ENCODE data around the gene INHA. TPM values are rescaled to one million over a fixed set of nuclear protein-coding genes. Genes with fewer than 3 reads are reported as not detected.

The INHA gene
- total RNA-seq, 1 donor from 2014 or later = 0.59 TPM

GRCh38 chr2:219538956-219539788 is 32.9 kb upstream of the INHA start:
- no peak for DNase-seq (ENCODE audit: low spot score)
- intact Hi-C loops (cut with DNase I) = no loop called here

- intact Hi-C loops (cut with DNase I) = no loop called here
Observed at GRCh38 chr2:219539926-219540678, 32.0 kb upstream of the INHA start.

GRCh38 chr2:219540784-219541504 is 31.2 kb upstream of the INHA start:
- DNase-seq (ENCODE audit: low spot score) = no peak
- intact Hi-C loops (cut with DNase I) = no loop called here

More at GRCh38 chr2:219539926-219540678, 32.0 kb upstream of the INHA start:
- no peak for DNase-seq (ENCODE audit: low spot score)

DNA sequence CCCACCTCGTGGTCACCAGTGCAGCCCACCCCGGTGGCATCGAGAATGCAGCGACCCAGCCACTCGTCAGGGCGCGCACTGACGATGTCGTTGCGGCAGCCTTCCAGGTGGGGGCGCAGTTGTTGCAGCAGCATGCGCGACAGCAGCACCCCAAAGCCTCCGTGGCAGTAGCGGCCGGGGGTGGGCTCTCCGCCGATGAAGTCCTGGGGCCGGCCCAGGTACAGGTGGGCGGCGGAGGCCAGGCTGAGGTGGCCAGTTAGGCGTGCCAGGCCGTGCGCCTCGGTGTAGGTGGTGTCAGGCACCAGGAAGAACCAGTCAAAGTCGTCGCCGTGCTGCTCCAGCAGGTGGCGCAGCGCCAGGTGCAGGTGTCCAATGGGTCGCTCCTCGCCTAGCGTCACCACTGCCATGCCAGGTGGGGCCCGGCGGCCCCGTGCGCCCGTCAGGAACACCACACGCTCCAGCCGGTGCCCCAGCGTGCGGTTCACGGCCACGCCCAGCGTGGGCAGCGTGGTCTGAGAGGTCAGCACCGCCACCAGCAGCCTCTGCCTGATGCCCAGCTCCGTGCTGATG is 30.4 kb upstream of the INHA start:
- DNase-seq (ENCODE audit: low spot score) = peak; percentile 86
- intact Hi-C loops (cut with DNase I) = loop anchor here (2.0 kb wide), 2 partner anchors 55 to 147 kb away; partner anchors contain the start of gene STK11IP

DNA sequence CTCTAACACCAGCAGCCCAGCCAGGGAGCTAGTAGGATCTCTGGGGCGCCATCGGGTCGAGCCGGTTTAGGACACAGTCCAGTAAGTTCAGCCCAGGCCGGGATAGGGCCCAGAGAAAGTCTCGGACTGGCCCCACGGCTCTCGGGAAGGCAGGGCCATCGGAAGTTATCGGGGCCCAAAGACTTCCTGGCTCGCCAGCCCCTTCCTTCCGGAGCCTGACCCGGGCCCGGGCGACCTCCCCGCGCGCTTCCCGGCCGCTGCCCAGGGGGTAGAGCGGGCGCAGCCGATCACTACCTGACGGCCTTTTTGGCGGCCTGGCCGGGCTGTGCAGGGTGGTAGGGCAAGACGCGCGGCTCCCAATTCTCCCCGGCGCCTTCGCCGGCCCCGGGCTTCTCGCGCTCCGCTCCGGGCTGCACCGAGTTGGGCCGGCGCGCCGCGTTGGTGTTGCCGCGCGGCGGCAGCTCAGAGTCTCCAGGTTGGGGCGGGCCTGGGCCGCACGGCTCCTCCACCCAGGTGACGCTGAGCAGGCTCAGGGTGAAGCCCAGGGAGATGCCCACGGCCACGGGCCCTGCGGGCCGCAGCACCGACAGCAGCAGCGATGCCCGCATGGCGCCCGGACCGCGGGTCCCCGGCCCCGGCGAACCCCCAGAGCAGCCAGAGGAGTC is 29.0 kb upstream of the INHA start:
- no peak for DNase-seq (ENCODE audit: low spot score)
- intact Hi-C loops (cut with DNase I) = loop anchor here (1.0 to 2.0 kb wide), 3 partner anchors 54 to 146 kb away; partner anchors contain the start of gene STK11IP

- intact Hi-C loops (cut with DNase I) = loop anchor here (1.0 to 2.0 kb wide), 3 partner anchors 53 to 145 kb away; partner anchors contain the start of gene STK11IP
- DNase-seq (ENCODE audit: low spot score) = peak; percentile 97
Observed at GRCh38 chr2:219543596-219544358, 28.3 kb upstream of the INHA start, which contains the start of the genes CHPF and TMEM198. Gene CHPF (minus strand): TSS chr2:219543809. CDS start chr2:219543538, 271 bp downstream. Gene TMEM198 (plus strand): TSS chr2:219544028. CDS start chr2:219544728, 700 bp downstream.

GRCh38 chr2:219544567-219544966 is 27.5 kb upstream of the INHA start:
- no peak for DNase-seq (ENCODE audit: low spot score)
- intact Hi-C loops (cut with DNase I) = no loop called here

DNA sequence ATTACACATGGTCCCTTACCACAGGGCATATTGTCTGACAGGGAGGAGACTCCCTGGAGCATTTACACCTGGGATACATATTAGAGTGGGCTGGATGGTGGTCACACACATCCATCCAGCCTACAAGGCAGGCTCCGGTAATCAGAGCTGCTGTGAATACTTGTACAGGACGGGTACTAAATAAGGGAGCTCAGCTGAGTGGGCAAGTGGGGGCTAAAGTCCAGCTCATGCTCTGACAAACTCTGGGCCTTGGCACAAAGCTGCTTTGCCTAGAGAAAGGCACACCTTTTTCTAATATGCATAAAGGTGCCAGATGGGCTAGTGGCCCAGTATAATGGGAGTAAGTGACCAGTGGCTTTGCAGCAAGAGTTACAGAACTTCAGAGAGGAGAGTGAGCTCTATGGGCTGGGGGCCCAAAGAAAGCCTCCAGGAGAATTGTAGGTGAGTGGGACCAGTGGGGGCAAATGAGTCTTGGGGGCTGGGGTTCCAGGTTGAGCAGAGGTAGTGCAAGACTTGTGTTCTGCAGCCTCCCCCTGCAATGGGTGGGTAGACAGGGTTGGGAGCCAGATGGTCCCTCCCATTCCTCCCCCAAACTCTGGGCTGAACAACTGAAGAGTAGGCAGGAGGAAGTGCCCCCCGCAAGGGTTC is 26.7 kb upstream of the INHA start:
- intact Hi-C loops (cut with DNase I) = no loop called here
- no peak for DNase-seq (ENCODE audit: low spot score)

DNA sequence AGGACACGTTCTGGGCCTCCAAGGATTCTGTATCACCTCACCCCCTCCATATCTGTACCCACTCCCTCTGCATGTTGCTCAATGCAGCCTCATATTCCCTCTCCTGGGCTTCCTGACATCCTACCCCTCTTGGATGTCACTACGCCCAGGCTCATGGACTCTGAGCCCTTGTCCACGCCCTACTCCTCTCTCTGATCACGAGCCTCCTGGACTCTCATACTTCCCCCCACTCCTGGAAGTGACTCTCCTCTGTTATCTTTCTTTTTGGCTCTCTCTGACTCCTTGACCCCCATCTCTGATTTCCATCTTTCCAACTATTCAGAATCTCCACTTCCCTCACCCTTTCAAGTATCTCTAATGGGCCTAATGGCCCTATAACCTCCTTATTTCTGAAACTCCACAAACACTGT is 26.2 kb upstream of the INHA start:
- DNase-seq (ENCODE audit: low spot score) = no peak
- intact Hi-C loops (cut with DNase I) = no loop called here

GRCh38 chr2:219547621-219548020 is 24.5 kb upstream of the INHA start:
- DNase-seq (ENCODE audit: low spot score) = no peak
- intact Hi-C loops (cut with DNase I) = no loop called here

DNA sequence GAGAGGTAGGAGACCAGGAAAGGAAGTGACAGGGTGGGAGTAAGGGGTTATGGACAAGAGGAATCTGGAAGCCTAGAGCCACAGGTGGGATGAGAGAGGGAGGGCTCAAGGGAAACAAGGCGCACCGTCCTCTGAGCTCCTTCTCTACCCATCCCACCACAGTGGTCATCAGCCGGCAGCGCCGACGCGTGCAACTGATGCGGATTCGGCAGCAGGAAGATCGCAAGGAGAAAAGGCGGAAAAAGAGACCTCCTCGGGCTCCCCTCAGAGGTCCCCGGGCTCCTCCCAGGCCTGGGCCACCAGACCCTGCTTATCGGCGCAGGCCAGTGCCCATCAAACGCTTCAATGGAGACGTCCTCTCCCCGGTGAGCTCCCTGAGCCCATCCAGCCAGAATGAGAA is 23.1 kb upstream of the INHA start:
- intact Hi-C loops (cut with DNase I) = no loop called here
- no peak for DNase-seq (ENCODE audit: low spot score)

DNA sequence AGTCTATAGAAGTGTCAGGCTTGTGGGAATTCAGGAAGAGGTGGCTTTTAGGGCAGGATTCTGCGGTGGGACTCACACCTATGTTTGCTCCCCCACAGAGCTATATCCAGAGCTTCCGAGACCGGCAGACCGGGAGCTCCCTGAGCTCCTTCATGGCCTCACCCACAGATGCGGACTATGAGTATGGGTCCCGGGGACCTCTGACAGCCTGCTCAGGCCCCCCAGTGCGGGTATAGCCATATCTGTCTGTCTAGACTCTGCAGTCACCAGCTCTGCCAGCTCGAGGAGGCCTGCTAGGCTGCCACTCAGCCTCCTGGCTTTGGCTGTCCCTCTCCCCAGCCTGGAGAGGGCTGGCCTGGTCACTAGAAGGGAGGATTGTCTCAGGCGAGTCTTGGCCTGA is 22.5 kb upstream of the INHA start:
- no peak for DNase-seq (ENCODE audit: low spot score)
- intact Hi-C loops (cut with DNase I) = no loop called here

- intact Hi-C loops (cut with DNase I) = no loop called here
- no peak for DNase-seq (ENCODE audit: low spot score)
Observed at GRCh38 chr2:219551441-219552381, 20.4 kb upstream of the INHA start.

DNA sequence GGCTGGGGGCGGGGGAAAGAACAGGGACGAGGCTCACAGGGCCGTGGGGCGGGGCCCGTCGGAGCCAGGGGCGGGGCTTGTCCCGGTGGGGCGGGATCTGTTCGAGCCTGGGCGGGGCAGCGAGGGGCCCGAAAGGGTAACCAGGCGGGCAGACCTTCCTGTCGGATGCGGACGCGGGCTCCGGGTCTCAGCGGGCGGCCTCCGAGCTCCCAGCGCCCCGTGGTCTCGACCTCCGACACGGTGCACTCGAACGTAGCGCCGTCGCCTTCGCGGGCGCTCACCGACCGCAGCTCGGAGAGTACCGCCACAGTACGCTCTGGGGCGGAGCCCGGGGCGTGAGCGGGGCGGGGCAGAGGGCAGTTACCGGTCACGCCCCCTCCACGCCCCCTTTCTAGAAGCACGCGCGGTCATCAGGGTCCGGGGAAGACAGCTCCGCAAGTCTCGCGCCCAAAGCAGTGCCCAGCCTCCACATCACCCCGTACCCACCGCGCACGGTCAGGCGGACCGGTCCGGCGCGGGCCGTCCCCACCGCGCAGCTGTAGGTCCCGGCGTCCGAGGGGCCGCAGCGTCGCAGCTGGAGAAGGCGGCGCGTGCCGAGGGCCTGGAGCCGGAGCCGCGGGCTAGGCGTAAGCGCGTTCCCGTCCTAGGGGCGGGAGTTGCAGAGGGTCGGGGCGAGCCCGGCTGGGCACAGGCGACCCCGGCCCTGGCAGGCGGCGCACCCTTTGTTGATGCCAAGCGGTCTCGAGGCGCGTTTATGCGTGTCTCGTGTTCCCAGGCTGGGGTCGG is 19.5 kb upstream of the INHA start:
- intact Hi-C loops (cut with DNase I) = no loop called here
- peak; percentile 84 for DNase-seq (ENCODE audit: low spot score)

GRCh38 chr2:219553168-219553417 is 19.0 kb upstream of the INHA start:
- DNase-seq (ENCODE audit: low spot score) = no peak
- intact Hi-C loops (cut with DNase I) = no loop called here

GRCh38 chr2:219553463-219553963 is 18.6 kb upstream of the INHA start:
- intact Hi-C loops (cut with DNase I) = no loop called here
- DNase-seq (ENCODE audit: low spot score) = no peak

All from cardiac septum (tissue), 1 donor.